ENCODE results near the gene HIP1.
A peak's percentile ranks its signal among the peaks of the same experiment; 100 is the strongest.
"Not testable (repeated sequence)": the region's sequence is repeated elsewhere in the genome, so short reads cannot be mapped to it uniquely, and the experiment has no call there.

The HIP1 gene

DNA sequence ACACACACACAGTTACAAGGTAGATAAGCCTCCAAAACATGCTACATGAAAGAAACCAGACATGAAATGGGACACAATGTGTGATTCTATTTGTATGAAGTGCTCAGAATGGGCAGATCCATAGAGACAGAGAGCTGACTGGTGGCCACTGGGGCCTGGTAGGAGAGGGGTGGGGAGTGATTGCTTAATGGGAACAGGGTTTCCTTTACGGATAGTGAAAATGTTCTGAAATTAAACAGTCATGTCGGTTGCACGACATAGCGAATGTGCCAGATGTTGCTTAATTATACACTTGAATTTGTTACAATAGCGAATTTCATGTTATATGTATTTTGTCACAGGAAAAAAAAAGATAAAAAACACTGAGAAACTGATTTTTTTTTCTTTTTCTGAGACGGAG, 124.3 kb downstream of the HIP1 start:
- DNase-seq (ENCODE audit: low read depth in 3 of 3) = no peak

DNA sequence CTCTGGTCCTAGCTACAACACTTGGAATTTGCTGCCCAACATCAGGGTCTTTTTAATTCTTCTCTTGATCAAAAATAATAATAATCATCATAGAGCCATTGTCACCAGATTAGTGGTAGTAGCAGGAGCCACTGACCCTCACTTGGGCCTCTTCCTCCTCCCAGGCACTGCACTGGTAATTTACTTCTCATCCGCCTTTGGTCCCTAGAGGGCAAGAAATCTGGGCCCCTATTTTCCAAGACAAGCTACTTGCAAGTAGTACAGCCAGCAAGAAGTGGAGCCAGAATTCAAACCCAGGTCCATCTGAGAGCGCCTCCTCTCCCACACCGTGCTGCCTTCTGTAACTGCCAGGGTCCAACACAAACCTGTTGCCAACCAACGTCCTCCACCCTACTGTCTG, 125.4 kb downstream of the HIP1 start:
- DNase-seq (ENCODE audit: low read depth in 3 of 3) = no peak

DNA sequence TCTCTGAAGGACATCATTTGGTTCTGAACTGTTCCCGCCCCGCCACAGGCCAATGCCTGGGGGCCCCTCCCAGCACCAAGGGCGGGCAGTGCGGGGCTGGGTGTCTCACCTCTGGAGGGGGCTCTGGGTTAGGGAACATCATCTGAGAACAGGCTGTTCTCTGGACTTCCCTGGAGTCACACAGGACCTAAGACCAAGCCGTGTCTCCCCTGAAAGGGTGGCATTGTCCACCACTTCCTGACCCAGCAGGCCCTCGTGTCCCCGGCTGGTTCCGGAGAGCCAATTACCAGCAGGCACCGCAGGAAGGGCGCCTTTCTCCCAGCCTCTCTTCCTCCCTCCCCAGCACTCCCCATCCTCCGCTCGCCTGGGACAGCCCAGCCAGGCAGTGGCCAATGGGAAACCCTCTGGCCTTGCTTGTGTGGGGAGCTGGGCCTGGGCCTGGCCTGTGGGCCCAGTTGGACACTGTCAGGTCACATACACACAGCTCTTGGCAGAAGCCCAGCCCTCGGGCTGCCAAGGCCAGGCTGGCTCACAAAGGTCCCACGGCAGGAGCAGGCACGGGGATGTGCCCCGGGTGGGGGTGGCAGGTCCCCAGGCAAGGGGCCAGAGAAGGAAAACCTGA, 127.1 kb downstream of the HIP1 start:
- no peak for DNase-seq (ENCODE audit: low read depth in 3 of 3)

DNA sequence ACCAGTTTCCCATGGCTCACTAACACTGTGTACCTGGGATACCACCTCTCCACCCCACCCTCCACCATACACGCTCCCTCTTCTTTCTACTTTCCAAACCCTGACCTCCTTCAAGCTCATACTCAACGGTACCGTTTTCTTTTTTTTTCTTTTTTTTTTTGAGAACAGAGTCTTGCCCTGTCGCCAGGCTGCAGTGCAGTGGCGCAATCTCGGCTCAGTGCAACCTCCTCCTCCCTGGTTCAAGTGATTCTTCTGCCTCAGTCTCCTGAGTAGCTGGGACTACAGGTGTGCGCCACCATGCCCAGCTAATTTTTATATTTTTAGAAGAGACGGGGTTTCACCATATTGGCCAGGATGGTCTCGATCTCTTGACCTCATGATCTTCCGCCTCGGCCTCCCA, 129.3 kb downstream of the HIP1 start:
- not testable (repeated sequence) for DNase-seq (ENCODE audit: low read depth in 3 of 3)

DNA sequence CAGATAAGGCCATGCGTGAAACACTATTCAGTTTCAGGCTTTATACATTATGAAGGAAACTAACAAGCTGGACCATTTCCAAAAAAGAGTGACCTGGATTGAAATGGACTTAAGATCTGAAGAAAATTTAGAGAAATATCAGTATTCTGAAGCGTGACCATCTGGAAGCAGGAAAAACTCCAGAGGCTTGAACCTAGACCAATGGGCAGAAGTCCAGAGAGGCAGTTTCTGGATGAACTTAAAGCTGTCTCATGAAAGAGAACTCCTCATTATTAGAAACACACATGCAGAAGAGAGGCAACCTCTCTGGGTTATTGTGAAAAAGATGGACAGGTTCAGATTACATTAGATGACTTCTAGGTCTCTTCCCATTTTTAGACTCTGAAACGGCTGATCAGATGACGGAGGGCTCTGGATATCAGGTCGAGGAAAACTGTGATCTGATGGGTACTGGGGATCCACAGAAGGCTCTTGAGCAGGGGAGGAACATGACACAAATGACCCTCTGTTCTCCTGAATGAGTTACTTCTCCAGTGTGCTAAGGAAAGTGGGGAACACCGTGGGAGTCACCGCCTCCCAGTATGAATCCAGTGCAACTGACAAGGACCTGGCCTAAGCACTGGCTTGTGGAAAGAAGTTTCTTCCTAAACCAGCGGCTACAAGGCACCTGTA, 130.2 kb downstream of the HIP1 start:
- no peak for DNase-seq (ENCODE audit: low read depth in 3 of 3)

DNA sequence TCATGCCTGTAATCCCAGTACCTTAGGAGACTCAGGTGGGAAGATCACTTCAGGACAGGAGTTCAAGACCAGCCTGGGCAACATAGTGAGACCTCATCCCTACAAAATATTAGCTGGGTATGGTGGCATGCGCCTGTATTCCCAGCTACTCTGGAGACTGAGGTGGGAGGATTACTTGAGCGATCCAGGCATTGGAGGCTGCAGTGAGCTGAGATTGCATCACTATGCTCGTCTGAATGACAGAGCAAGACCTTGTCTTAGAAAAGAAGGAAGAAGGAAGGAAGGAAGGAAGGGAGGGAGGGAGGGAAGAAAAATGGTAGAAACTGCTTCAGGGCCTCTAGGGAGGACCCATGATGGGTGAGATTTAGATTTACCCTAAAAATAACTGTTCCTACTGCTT, 134.3 kb downstream of the HIP1 start:
- DNase-seq (ENCODE audit: low read depth in 3 of 3) = no peak

DNA sequence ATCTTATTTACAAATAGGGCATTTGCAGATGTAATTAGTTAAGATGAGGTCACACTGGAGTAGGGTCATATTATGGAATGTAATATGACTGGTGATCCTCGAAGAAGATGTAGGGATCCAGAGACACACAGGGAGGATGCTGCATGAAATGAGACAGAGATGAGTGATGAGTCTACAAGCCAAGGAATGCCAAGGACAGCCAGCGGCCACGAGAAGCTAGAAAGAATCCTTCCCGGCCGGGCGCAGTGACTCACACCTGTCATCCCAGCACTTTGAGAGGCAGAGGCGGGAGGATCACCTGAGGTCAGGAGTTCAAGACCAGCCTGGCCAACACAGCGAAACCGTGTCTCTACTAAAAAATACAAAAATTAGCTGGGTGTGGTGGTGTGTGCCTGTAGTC, 135.9 kb downstream of the HIP1 start:
- DNase-seq (ENCODE audit: low read depth in 3 of 3) = not testable (repeated sequence)

DNA sequence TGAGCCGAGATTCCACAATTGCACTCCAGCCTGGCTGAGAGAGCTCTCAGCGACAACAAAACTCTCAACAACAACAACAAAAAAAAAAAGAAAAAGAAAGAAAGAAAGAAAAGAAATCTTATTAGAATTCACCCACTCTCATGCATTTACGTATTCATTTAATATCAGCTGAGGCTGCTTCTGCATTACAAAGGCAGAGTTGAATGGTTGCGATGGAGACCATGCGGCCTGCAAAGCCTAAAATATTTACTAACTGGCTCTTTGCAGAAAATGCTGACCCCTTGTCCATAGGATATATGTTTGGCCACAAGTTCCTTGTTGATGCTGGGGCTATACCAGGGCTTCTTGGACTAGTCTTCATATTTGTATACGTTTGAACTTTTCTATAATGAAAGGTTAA, 137.2 kb downstream of the HIP1 start:
- DNase-seq (ENCODE audit: low read depth in 3 of 3) = no peak

DNA sequence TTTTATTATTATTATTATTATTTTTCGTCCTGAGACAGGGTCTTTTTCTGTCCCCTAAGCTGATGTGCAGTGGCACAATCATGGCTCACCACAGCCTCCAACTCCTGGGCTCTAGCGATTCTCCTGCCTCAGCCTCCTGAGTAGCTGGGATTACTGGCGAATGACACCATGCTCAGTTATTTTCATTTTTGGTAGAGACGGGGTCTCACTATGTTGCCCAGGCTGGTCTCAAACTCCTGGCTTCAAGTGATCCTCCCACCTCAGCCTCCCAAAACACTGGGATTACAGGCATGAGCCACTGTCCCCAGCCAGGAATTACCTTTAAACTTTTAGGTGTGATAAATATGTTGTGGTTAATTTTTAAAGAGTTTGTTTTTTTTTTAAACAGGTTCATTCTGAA, 138.0 kb downstream of the HIP1 start:
- DNase-seq (ENCODE audit: low read depth in 3 of 3) = not testable (repeated sequence)

DNA sequence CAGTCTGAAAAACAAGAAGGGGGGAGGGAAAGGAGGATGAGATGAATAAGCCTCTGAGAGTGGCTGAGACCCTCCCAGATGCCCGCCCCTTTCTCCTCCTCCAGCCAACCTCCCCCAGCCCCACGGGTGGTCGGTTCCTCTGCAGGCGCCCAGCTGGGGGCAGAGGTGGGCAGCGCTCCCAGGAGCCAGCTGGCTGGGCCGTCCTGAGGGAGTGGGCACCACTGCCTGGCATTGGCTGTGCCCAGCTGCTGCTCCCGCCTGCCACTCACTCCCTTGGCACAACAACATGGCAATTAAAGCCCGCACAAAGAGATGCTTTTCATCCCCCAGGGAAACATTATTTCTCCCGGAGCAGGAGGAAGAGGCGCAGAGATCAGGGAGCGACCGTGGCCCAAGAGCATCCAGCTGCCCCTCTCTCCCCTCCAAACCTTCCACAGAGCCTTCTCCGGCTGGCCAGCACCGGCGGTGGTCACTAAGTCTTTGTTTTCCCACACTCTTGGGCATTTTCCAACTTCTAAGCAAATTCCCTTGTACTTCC, 139.4 kb downstream of the HIP1 start:
- no peak for DNase-seq (ENCODE audit: low read depth in 3 of 3)

DNA sequence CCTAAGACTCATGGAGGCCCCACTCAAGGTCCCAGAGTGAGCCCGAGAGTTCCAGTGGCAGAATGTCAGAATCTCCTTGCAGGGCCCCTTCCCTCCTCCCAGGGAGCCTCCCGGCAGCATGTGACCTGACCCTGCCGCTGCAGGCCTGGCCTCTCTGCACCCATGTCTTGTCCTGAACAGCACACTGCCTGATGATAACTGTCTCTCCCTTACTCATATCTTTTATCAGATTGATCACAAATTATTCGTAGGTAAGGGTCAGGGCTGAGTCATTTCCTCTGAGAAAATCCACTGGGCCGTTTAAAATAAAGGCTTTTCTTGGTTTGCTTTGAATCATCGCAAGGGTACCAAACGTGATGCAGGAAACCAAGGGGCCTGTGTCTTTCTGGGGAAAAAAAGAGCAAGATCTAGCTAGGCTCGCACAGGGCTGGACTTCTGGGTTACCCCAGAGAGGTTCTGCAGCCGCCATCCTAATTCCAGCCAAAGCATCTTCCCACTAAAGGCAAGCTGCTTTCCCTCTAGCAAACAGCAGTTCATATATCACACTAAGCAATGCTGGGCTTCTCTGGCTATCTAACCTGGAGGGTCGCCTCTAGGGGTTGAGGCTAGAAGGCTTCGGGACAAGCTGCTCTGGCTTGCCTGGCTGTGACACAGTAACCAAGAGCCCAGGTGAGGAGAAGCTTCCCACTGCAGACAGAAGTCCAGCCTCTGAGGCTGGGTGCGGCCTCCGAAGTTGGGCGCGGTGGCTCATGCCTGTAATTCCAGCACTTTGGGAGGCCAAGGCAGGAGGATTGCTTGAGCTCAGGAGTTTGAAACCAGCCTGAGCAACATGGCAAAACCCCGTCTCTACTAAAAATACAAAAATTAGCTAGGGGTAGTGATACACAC, 141.8 kb downstream of the HIP1 start:
- DNase-seq (ENCODE audit: low read depth in 3 of 3) = peak in 1 of 3 experiments; percentile 16

DNA sequence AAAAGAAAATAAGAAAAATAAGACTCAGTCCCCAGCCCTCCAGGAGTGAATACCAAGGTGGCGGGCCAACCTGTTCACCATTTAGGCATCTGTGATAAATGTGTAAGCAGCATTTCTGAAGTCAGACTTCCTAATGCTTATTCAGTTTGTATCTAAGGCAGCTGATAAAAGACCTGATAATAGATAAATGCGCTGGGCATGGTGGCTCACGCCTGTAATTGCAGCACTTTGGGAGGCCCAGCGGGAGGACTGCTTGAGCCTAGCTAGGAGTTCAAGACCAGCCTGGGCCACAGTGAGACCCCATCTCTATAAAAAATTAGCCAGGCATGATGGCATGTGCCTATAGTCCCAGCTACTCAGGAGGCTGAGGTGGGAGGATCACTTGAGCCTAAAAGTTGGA, 143.0 kb downstream of the HIP1 start:
- no peak for DNase-seq (ENCODE audit: low read depth in 3 of 3)

DNA sequence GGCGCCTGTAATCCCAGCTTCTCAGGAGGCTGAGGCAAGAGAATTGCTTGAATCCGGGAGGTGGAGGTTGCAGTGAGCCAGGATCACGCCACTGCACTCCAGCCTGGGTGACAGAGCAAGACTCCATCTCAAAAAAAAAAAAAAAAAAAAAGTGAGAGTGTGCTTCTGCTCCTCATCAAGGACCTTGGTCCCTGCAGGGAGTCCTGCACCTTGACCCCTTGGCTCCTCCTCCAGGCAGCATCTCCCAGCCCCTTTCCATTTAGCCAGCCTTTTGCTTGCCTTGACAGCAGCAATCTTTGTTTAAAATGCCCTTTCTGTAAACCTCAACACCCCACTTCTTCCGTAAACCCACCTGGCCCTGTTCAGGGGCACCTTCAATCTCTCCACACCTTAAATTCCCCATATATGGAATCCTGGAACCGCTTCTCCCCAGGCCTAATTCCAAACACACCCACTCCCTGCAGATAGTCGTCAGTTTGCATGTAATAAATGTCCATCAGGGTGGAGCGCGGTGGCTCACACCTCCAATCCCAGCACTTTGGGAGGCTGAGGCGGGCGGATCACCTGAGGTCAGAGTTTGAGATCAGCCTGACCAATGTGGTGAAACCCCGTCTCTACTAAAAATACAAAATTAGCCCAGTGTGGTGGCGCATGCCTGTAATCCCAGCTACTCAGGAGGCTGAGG, 145.1 kb downstream of the HIP1 start:
- not testable (repeated sequence) for DNase-seq (ENCODE audit: low read depth in 3 of 3)

DNA sequence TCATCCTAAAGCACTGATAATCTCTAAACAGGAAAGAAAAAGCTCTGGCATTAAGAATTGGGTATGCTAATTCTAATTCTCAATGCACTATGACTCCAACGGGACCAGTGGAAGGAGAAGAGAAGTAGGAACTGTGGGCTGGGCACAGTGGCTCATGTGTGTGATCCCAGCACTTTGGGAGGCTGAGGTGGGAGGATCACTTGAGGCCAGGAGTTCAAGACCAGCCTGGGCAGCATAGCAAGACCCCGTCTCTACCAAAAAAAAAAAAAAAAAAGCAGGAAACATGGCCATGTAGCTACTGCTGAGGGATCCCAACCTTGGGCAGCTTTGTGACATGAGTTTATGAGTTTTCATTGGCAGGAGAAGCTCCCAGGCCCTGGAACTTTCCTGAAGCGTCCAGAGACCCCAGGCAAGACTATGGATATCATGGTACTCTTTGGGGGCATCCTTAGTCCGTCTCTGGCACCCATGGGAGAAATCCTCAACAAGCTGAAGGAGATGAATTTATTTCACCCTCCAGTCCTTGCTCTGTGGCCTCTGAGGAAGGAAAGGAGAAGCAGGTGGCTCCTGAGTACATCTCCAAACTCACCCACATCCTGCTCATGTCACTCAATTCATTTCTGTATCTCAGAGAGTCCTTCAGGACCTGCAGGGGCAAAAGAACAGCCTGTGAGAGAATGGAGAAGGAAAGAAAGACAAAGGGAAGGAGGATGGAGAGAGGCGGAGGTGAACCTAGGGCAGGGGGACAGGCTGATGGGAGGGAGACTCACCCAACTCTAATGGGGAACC, 147.1 kb downstream of the HIP1 start:
- DNase-seq (ENCODE audit: low read depth in 3 of 3) = no peak

DNA sequence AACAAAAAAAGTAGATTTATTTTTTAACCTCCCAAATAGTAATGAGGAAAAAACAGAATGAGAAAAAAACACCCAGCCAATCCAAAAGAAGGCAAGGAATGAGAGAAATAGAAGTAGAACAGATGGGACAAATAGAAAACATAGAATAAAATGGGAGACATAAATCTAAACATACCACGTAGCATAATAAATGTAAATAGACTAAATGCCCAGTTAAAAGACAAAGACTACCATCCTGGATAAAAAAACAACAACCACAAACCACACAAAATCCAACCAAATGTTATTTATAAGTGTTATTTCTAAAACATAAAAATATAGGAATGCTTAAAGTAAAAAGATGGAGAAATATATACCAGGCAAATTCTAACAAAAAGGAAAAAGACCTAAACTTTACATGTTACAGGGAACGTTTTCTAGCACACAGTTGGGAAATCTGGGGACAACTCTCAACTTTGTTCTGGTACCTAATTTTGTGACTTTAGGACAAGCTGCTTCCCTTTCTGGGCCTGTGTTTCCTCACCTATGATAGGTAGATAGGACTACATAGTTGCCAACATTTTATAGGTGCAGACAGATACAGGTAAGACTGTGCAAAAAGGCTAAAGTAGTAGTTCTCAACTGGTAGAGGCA, 148.3 kb downstream of the HIP1 start:
- no peak for DNase-seq (ENCODE audit: low read depth in 3 of 3)

DNA sequence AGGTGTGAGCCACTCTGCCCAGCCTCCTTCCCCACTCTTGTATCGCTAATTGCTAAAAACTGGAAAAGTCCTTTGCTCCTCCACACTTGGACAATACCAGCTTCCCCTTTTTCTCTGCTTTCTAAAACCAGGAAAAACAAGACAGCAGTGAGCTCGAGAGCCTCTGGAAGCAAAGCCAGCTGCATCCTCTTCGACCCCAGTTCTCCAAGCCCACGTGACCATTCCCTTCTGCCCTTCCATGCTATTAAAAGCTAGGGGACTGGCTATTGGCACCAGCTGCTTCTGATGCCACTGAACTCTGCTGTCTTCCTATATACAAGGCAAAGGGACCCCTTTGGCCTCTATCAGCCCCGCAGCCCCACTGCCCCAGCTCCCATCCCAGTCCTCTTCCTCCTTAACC, 154.4 kb downstream of the HIP1 start:
- DNase-seq (ENCODE audit: low read depth in 3 of 3) = no peak

DNA sequence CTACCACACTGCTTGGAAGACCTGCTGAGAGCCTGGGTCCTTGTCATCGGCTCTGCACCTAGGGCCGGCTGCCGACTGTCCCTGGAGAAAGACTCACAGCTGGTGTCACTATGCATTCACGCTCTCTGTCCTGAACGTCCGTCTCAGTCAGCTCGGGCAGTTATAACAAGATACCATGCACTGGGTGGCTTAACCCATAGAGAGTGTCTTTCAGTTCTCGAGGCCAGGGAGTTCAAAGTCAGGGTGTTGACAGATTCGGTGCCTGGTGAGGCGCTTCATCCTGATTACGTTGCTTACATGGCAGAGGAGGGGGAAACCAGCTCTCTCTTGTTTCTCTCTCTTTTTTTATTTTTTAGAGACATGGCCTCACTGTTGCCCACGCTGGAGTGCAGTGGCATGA, 155.5 kb downstream of the HIP1 start:
- no peak for DNase-seq (ENCODE audit: low read depth in 3 of 3)

DNA sequence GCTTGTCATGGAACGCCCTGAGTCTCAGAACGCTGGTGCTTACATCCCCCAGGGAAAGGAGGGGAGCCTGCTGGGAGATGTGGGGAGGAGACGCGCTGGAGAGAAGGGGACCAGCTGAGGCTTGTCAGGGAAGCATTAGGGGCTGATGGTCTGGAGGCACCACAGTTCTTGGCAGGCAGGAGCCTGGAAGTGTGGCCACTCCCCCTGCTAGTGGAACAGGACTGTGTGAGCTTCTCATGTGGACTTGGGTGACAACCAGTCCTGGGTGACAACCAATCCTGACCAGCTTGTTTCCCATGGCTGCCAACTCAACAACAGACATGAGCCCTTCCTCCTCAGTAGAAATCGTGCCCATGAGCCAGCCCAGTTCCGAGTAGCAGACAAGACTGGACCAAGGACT, 158.8 kb downstream of the HIP1 start:
- DNase-seq (ENCODE audit: low read depth in 3 of 3) = no peak

DNA sequence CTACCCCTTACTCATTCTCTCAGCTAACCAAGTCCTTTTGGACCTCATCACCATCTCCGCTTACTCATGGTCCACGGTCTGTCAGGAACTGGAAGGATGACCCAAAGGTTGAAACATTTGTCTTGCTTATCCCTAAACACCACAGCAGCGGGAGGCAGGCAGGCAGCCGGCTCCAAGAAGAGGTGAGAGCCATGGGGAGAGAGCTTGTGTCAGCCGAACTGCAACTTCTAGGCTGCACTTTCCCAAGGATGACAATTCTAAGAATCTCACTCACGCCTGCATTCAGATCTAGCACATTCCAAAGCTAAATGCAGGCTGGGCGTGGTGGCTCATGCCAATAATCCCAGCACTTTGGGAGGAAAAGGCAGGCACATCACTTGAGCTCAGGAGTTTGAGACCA, 160.7 kb downstream of the HIP1 start:
- no peak for DNase-seq (ENCODE audit: low read depth in 3 of 3)

DNA sequence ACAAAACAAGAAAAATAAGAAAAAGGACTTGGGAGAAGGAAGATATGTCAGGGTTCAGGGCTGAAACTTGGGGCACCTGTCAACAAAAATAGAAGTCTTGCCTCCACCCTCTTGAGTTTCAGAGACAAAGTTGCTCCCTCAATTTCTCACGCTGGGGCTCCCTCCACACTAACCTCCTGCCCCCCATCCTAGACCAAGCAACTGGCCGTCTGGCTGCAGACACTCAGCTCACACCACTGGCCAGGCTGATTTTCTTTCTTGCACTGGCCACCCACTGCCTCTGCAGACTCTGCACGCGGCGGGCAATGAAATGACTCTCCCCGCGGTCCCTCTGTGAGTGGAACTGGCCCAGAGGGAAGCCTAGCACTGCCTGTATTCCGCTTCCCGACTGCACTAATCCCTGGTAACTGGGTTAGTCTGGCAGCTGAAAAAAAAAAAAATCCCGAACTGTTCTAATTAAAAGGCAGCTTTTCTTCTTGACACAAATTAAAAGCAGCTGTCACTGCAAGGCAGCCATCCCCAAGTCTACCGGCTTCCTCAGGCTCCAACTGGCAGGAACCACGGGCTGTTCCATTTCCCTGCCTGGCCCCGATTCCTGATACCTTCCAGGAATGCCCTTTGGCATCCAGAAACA, 163.1 kb downstream of the HIP1 start:
- no peak for DNase-seq (ENCODE audit: low read depth in 3 of 3)
